ENCODE results near the gene HOXA7.

The HOXA7 gene

DNA sequence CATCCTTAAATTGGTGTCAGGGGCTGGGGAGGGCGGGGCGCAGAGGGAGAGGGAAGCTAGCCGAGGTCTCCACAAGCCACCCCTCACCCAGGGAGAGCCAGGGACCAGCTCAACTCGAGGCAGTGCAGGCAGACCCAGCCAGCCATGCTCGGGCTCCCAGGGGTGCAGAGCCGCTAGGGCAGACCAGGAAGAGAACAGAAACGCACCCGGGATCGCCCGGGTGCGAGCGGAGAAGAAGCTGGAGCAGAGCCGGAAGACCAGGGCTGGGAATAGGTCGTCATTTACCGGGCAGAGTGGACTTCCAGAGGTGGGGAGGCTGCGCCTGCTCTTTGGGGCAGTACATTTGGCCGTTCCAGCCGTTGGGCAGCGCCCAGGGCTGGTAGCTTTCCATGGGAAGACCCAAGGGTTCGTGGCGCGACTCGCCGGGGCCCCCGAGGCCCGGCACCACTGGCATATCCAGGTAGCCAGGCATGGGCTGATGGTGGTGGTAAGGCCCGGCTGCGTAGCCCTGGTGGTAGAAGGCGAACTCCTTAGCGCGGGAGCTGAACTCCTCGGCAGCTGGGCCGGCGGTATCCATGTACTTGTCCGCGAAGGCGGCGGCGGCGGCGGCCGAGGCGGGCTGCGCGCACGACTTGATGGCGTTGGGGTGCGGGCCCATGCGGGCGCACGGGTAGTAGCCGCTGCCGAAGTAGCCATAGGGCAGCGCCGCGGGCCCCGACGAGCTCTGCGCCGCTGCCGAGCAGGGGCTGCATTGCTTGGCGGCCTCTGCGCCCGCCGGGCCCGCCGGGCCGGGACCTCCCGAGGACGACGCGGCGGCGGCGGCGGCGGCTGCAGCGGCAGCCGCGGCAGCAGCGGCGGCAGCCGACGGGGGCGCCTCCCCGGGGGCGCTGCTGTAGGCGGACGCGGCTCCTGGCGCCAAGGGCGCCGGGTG lies 42.7 kb upstream of the HOXA7 start:
- Histone ChIP-seq H3K4me3 (ENCODE audit: low read length) (no peak overlapping the region), H3K4me1 (ENCODE audit: control insufficient read depth, insufficient read depth, low read length) (peaks cover 33% of the 10 kb centered on the region), H3K9ac (ENCODE audit: low read length) (no peak overlapping the region), H3K36me3 (ENCODE audit: control insufficient read depth, insufficient read depth, low read length) (no peaks in the 10 kb centered on the region), H3K27me3 (ENCODE audit: control insufficient read depth, insufficient read depth, low read length) (peaks cover 97% of the 10 kb centered on the region), H3K9me3 (ENCODE audit: control insufficient read depth, low read length) (no peaks in the 10 kb centered on the region)

DNA sequence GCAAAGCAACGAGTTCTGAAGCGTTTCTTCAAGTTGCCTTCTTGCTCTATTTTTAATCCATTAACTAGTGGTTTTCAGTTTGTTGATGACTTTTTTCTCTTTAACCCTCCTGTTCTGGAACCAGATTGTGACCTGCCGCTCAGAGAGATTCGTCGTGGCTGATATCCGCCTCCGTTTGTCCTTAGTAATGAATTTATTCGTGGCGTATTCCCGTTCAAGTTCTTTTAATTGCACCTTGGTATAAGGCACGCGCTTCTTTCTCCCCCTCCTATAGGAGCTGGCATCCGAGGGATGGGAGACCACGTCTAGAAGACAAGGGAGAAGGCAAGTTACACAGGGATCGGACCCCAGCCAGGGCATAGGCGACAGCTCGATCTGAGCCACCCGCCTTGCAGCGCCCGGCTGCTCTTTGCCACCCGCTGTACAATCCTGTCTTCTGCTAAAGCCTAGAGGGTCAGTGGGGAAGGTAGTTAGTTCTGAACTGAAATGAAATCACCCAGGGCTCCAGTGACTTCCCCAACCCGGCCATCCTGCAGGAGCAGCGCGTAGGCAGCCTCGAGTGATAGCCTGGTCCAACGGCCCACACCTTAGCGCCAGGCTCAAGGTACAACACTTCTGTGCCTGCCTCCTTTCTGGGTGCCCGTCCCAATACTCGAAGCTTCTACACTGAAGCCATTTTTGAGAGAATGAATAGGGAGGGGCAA lies 41.8 kb upstream of the HOXA7 start:
- Histone ChIP-seq H3K4me1 (ENCODE audit: control insufficient read depth, insufficient read depth, low read length) (peaks cover 33% of the 10 kb centered on the region), H3K27me3 (ENCODE audit: control insufficient read depth, insufficient read depth, low read length) (peaks cover 97% of the 10 kb centered on the region), H3K36me3 (ENCODE audit: control insufficient read depth, insufficient read depth, low read length) (no peaks in the 10 kb centered on the region), H3K4me3 (ENCODE audit: low read length) (no peak overlapping the region), H3K9ac (ENCODE audit: low read length) (no peak overlapping the region), H3K9me3 (ENCODE audit: control insufficient read depth, low read length) (no peaks in the 10 kb centered on the region)

DNA sequence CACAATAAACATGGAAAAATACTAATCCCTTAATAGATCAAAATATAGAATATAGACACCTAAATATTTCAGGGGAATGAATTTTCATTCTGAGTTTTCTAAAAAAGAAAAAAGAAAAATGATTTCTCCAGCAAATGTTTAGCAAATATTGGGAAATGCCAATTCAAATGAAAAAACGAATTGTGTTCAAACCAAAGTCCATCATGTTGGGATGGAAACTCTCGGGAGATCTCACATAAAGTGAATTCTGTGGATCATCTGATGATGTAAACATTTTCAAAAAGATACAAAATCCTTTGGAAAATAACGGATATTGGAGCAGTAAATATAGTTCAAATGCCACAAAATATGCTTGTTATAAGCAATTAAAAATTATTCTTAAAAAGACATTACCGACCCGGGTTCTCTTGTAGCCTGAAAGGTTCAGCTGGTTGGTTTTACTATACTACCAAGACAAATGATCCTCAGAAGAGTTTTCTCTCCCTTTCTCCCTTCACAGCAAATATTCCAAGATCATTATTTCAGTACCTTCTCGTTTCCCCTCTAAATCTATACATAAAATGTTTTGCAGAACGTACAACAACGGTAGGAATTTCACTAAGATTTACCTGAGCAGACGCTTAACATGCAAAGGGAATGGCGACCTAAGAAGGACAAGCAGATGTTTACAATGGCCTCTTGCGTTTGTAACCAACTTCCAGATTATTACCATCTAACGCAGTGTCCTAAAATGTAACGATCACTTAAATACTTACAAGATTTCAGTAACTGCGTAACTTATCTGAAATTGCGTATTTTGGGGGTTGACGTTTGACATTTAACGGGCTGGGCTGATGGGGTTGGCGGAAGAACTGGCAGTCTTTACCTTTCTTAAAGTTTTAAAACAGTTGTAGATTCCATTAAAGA lies 40.9 kb upstream of the HOXA7 start:
- no peak overlapping the region for H3K9ac ChIP-seq (ENCODE audit: low read length)
- H3K4me3 ChIP-seq (ENCODE audit: low read length), result no peak overlapping the region
- peaks cover 97% of the 10 kb centered on the region for H3K27me3 ChIP-seq (ENCODE audit: control insufficient read depth, insufficient read depth, low read length)
- peaks cover 34% of the 10 kb centered on the region for H3K4me1 ChIP-seq (ENCODE audit: control insufficient read depth, insufficient read depth, low read length)
- no peaks in the 10 kb centered on the region for H3K36me3 ChIP-seq (ENCODE audit: control insufficient read depth, insufficient read depth, low read length)
- H3K9me3 ChIP-seq (ENCODE audit: control insufficient read depth, low read length), result no peaks in the 10 kb centered on the region

DNA sequence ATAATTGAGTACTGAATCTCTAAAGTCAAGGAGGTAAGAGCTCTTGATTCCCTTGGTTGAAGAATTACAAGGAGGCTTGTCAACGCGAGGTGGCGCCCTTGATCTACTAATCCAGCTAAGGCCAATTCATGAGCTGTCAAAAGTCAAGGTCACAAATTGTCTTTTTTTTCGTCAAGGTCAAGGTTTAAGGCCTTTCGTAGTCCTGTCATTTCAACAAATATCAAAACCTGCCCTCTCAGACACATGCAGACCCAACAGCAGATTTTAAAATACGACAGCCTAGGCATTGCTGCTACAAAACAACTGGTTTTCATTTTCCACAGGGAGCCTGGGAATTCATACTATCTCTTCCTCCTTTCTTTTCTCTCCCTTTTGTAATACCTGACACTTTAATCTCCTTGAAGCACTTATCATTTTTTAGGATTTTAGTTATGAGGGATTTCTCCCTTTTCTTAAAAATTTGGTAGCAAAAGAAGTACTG lies 39.9 kb upstream of the HOXA7 start:
- Histone ChIP-seq H3K9ac (ENCODE audit: low read length) (no peak overlapping the region), H3K4me1 (ENCODE audit: control insufficient read depth, insufficient read depth, low read length) (peaks cover 34% of the 10 kb centered on the region), H3K4me3 (ENCODE audit: low read length) (no peak overlapping the region), H3K36me3 (ENCODE audit: control insufficient read depth, insufficient read depth, low read length) (no peaks in the 10 kb centered on the region), H3K27me3 (ENCODE audit: control insufficient read depth, insufficient read depth, low read length) (peaks cover 97% of the 10 kb centered on the region), H3K9me3 (ENCODE audit: control insufficient read depth, low read length) (no peaks in the 10 kb centered on the region)

DNA sequence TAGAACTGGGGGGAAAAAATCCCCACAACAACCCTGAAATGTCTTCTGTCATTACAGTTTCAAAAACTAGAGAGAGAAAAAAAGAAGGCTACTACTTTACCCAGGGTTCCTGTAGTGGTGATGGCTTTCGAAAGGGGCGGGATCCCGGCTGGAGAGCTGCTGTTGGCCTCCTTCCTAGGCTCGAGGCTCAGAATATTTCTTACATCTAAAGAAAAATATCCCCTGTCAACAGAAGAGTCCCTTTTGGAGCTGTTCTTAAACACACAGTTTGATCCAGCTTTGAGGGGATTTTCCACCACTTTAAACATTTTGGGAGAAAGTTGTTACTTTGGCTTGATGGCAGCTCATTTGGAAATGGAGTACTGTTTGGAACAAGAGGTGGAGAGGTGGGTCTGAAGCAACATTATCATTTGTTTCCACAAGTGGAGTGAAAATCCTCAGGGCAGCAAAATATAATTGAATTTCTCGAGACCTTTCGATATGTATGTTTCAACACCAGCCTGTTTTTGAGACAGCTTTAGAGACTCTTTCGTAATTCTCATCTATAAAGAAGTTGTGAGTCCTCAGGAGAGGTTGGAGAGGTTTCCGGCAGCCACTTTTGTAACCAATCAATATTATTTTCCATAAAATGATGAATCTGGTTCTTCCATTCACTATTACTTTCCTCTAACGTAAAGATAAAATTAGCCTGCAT lies 38.4 kb upstream of the HOXA7 start:
- Histone ChIP-seq H3K36me3 (ENCODE audit: control insufficient read depth, insufficient read depth, low read length) (no peaks in the 10 kb centered on the region), H3K4me1 (ENCODE audit: control insufficient read depth, insufficient read depth, low read length) (peaks cover 22% of the 10 kb centered on the region), H3K27me3 (ENCODE audit: control insufficient read depth, insufficient read depth, low read length) (peaks cover 97% of the 10 kb centered on the region), H3K9me3 (ENCODE audit: control insufficient read depth, low read length) (no peaks in the 10 kb centered on the region), H3K4me3 (ENCODE audit: low read length) (no peak overlapping the region), H3K9ac (ENCODE audit: low read length) (no peak overlapping the region)

DNA sequence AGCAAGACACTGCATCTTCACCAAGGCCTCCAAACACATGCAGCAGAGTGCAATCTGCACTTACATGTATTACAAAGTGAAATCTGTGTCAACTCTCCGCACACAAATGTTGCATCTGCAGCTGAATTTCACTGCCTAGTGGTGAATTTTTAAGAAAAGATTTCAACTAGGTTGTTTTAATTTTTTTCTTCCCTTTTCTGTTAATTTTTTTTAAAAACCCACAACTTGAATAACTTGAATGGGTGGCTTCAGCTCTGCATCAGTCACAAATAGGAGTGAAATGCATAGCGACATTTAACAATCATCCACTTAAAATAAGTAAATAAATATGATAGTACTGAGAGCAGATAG lies 37.5 kb upstream of the HOXA7 start:
- H3K9me3 ChIP-seq (ENCODE audit: control insufficient read depth, low read length), result no peaks in the 10 kb centered on the region
- H3K4me1 ChIP-seq (ENCODE audit: control insufficient read depth, insufficient read depth, low read length), result peaks cover 20% of the 10 kb centered on the region
- no peak overlapping the region for H3K4me3 ChIP-seq (ENCODE audit: low read length)
- H3K36me3 ChIP-seq (ENCODE audit: control insufficient read depth, insufficient read depth, low read length), result no peaks in the 10 kb centered on the region
- H3K9ac ChIP-seq (ENCODE audit: low read length), result no peak overlapping the region
- peaks cover 100% of the 10 kb centered on the region for H3K27me3 ChIP-seq (ENCODE audit: control insufficient read depth, insufficient read depth, low read length)

DNA sequence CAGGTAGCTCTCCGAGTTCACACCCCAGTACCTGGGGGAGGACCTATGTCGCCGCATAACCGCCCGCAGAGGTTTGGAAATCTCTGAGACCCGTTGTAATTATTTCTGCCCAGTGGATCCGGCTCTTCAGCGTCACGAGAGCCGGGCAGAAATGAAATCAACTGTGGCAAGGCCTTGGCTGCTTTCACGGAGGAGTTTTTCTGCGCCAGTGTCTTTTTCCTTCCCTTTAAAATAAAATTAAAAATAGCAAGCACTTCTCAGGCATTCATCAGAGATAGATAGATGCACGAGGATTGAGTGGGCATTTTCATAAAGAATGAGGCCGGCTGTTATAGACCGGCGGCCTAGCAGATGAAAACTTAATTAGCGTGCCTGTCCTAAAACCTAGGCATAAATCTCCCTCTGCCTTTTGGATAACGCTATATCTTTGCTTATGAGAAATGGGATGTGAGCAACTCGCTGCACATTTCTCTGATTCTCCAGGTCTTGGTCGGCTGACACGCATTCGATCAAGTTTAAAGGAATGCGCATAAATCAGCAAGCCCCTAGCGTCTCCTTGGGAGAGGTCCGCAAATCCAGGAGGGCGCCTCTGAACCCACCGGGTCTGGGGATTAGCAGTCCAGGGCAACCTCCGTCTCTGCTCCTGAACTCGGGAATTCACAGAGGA lies 37.0 kb upstream of the HOXA7 start:
- H3K4me3 ChIP-seq (ENCODE audit: low read length), result no peak overlapping the region
- H3K9ac ChIP-seq (ENCODE audit: low read length), result no peak overlapping the region
- no peaks in the 10 kb centered on the region for H3K36me3 ChIP-seq (ENCODE audit: control insufficient read depth, insufficient read depth, low read length)
- H3K9me3 ChIP-seq (ENCODE audit: control insufficient read depth, low read length), result no peaks in the 10 kb centered on the region
- peaks cover 20% of the 10 kb centered on the region for H3K4me1 ChIP-seq (ENCODE audit: control insufficient read depth, insufficient read depth, low read length)
- peaks cover 100% of the 10 kb centered on the region for H3K27me3 ChIP-seq (ENCODE audit: control insufficient read depth, insufficient read depth, low read length)

DNA sequence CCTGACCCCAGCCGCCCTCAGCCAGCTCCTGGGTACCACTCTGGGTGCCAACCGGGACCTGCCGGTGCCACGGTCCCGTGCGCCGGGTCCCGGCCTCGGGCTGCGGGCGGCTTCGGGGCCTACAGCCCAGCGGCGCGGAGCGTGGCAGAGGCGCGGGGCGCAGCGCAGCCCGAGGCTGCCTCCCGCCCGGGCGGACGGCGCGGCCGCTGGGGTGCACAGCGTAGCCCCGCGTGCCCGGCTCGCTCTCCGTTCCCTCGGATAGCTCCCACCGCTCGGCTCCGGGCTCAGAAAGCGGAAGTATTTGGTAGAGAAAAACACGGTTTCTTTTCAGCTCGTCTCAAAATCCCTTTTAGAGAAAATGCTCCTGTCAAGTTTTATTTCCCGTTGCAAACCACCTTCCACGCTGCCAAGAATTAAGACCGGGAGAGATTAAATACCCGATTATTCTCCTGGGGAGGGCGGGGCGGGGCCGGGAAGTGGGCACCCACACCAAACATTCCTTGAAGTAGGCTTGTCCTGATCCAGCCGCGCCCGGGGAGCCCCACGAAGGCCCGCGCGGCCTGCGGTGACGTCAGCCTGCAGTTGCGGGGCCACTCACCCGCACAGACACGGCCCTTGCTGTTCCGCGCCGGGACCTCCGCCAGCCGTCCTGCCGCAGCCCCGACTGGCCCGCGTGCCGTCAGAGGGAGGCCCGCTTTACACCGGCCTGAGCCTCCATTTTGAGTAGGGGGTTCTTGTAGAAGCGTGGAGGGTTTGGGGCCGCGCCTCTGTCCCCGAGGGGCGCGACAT lies 36.3 kb upstream of the HOXA7 start:
- no peak overlapping the region for H3K4me3 ChIP-seq (ENCODE audit: low read length)
- no peaks in the 10 kb centered on the region for H3K36me3 ChIP-seq (ENCODE audit: control insufficient read depth, insufficient read depth, low read length)
- H3K27me3 ChIP-seq (ENCODE audit: control insufficient read depth, insufficient read depth, low read length), result peaks cover 100% of the 10 kb centered on the region
- peaks cover 23% of the 10 kb centered on the region for H3K4me1 ChIP-seq (ENCODE audit: control insufficient read depth, insufficient read depth, low read length)
- H3K9ac ChIP-seq (ENCODE audit: low read length), result no peak overlapping the region
- H3K9me3 ChIP-seq (ENCODE audit: control insufficient read depth, low read length), result no peaks in the 10 kb centered on the region

DNA sequence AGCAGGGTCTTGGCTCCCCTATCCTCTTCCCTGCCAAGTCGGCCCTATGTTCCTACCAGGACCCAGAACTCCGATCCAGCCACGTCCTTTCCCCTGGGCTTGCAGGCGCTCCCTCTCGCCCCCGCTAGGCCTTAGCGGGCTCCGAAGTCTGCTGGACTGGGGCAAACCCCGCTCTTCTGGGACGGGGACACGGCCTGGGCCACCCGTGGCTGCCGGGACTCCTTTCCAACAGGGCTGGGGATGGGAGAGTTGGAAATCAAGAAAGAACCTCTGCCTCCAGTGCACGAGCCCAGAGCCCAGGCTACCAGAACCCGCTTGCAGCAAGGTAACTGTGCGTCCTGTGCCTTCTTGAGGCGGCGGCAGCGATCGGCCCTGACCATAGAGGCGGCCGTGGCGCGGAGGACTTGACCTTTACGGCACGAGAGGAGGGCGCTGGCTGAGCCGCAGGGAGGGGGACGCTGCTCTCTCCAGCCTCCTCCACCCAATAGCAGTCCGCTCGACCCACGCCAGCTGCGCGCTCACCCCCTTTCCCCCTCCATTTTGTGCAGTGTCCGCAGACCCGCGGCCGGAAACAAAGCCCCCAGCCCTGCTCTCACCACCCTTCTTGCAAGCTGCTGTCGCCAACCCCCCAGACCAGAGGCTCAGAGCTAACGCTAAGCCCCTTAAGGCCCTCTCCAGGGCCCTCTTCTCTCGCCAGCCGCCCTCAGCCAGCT lies 35.5 kb upstream of the HOXA7 start:
- Histone ChIP-seq H3K9ac (ENCODE audit: low read length) (no peak overlapping the region), H3K27me3 (ENCODE audit: control insufficient read depth, insufficient read depth, low read length) (peaks cover 100% of the 10 kb centered on the region), H3K36me3 (ENCODE audit: control insufficient read depth, insufficient read depth, low read length) (no peaks in the 10 kb centered on the region), H3K4me3 (ENCODE audit: low read length) (no peak overlapping the region), H3K4me1 (ENCODE audit: control insufficient read depth, insufficient read depth, low read length) (peaks cover 26% of the 10 kb centered on the region), H3K9me3 (ENCODE audit: control insufficient read depth, low read length) (no peaks in the 10 kb centered on the region)

DNA sequence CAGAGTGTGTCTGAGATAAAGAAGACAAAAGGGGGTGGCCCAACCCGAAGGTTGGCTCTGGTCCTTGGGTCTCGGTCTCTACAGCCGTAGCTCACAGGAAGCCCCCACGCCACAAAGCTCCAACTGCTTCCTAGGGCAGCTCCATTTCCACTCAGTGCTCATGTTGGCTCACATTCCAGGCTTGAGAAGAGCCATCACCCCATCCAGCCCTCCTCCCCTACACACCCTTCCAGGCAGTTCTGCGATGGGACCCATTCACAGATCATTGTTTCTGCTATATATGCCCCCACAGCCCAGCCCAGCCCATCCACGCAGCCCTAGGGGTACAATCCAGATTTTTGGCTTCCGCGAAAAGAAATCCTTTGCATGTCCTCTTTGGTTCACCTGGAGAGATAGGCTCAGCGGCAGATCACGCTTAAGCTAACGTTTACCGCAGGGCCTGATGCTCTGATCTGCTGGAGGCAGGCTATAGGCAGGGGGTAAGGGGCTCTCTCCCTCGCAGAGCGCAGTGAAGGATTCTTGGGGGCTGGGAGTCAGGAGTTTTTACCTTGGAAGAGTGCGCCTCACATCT lies 34.8 kb upstream of the HOXA7 start:
- Histone ChIP-seq H3K9ac (ENCODE audit: low read length) (no peak overlapping the region), H3K9me3 (ENCODE audit: control insufficient read depth, low read length) (no peaks in the 10 kb centered on the region), H3K36me3 (ENCODE audit: control insufficient read depth, insufficient read depth, low read length) (no peaks in the 10 kb centered on the region), H3K4me3 (ENCODE audit: low read length) (no peak overlapping the region), H3K27me3 (ENCODE audit: control insufficient read depth, insufficient read depth, low read length) (peaks cover 99% of the 10 kb centered on the region), H3K4me1 (ENCODE audit: control insufficient read depth, insufficient read depth, low read length) (peaks cover 26% of the 10 kb centered on the region)
